ENCODE measurements around the gene KRT82. TPM values are rescaled to one million over a fixed set of nuclear protein-coding genes. Genes with fewer than 3 reads are reported as not detected.
A peak's percentile ranks its signal among the peaks of the same experiment; 100 is the strongest.

The KRT82 gene
- total RNA-seq, 1 donor from 2014 or later, result not detected

GRCh38 chr12:52395761-52396434 lies 10.2 kb downstream of the KRT82 start:
- peak; percentile 87 for TF ChIP-seq CTCF (IDR thresholded peaks at IDR 0.05; ENCODE audit: unreplicated experiment)
- Mint-ChIP-seq H3K4me1 (ENCODE audit: low read depth) (peaks cover 7% of the 10 kb centered on the region), H3K36me3 (ENCODE audit: insufficient read depth) (no peaks in the 10 kb centered on the region), H3K9me3 (ENCODE audit: low read depth) (no peaks in the 10 kb centered on the region), H3K27me3 (peaks cover 30% of the 10 kb centered on the region), H3K27ac (no peak overlapping the region), H3K4me3 (ENCODE audit: low read depth) (no peak overlapping the region)
- peak; percentile 62 for DNase-seq (ENCODE audit: low spot score, unreplicated experiment)

- Mint-ChIP-seq H3K4me1 (ENCODE audit: low read depth) (peaks cover 7% of the 10 kb centered on the region), H3K9me3 (ENCODE audit: low read depth) (no peaks in the 10 kb centered on the region), H3K36me3 (ENCODE audit: insufficient read depth) (no peaks in the 10 kb centered on the region), H3K4me3 (ENCODE audit: low read depth) (no peak overlapping the region), H3K27me3 (peaks cover 27% of the 10 kb centered on the region), H3K27ac (no peak overlapping the region)
- no peak for TF ChIP-seq CTCF (IDR thresholded peaks at IDR 0.05; ENCODE audit: unreplicated experiment)
- no peak for DNase-seq (ENCODE audit: low spot score, unreplicated experiment)
Observed at GRCh38 chr12:52394836-52395405, 11.2 kb downstream of the KRT82 start.

- Mint-ChIP-seq H3K36me3 (ENCODE audit: insufficient read depth) (no peaks in the 10 kb centered on the region), H3K4me3 (ENCODE audit: low read depth) (no peak overlapping the region), H3K4me1 (ENCODE audit: low read depth) (peaks cover 9% of the 10 kb centered on the region), H3K27ac (no peak overlapping the region), H3K9me3 (ENCODE audit: low read depth) (no peaks in the 10 kb centered on the region), H3K27me3 (peaks cover 35% of the 10 kb centered on the region)
- no peak for DNase-seq (ENCODE audit: low spot score, unreplicated experiment)
- no peak for TF ChIP-seq CTCF (IDR thresholded peaks at IDR 0.05; ENCODE audit: unreplicated experiment)
Observed at GRCh38 chr12:52392465-52393007, 13.6 kb downstream of the KRT82 start.

GRCh38 chr12:52391618-52392002 lies 14.5 kb downstream of the KRT82 start:
- no peak for TF ChIP-seq CTCF (IDR thresholded peaks at IDR 0.05; ENCODE audit: unreplicated experiment)
- no peak overlapping the region for H3K4me3 Mint-ChIP-seq (ENCODE audit: low read depth)
- H3K4me1 Mint-ChIP-seq (ENCODE audit: low read depth), result peaks cover 9% of the 10 kb centered on the region

GRCh38 chr12:52390739-52391617 lies 15.2 kb downstream of the KRT82 start:
- no peak overlapping the region for H3K4me3 Mint-ChIP-seq (ENCODE audit: low read depth)

More at GRCh38 chr12:52391618-52392002, 14.5 kb downstream of the KRT82 start:
- H3K36me3 Mint-ChIP-seq (ENCODE audit: insufficient read depth), result no peaks in the 10 kb centered on the region
- peaks cover 29% of the 10 kb centered on the region for H3K27me3 Mint-ChIP-seq
- DNase-seq (ENCODE audit: low spot score, unreplicated experiment), result no peak
- no peaks in the 10 kb centered on the region for H3K9me3 Mint-ChIP-seq (ENCODE audit: low read depth)
- H3K27ac Mint-ChIP-seq, result no peak overlapping the region

More at GRCh38 chr12:52390739-52391617, 15.2 kb downstream of the KRT82 start:
- Mint-ChIP-seq H3K27ac (no peak overlapping the region), H3K27me3 (peaks cover 24% of the 10 kb centered on the region), H3K9me3 (ENCODE audit: low read depth) (no peaks in the 10 kb centered on the region), H3K4me1 (ENCODE audit: low read depth) (peaks cover 9% of the 10 kb centered on the region), H3K36me3 (ENCODE audit: insufficient read depth) (no peaks in the 10 kb centered on the region)
- no peak for DNase-seq (ENCODE audit: low spot score, unreplicated experiment)
- peak; percentile 61 for TF ChIP-seq CTCF (IDR thresholded peaks at IDR 0.05; ENCODE audit: unreplicated experiment)
